MM.1S (cell line): Measurements from ENCODE around the gene GLB1L3.

Experiments used
- CTCF ChIP-seq: fragments of 300-600 bp; sonication (generic); IDR thresholded peaks from 2 replicates; pipeline ENCODE4 v1.5.1; 2016; ENCODE audit warnings: antibody characterized with exemption, low read length, mixed read lengths
- EZH2 ChIP-seq: fragments of 300-600 bp; sonication (generic); optimal IDR thresholded peaks from 2 replicates; pipeline ENCODE3; 2017; ENCODE audit warnings: low read depth, mild to moderate bottlenecking, antibody characterized with exemption, low read length, mixed read lengths
- EZH2phosphoT487 ChIP-seq: fragments of 300-600 bp; sonication (generic); IDR thresholded peaks from 2 replicates; pipeline ENCODE4 v1.6.1; 2018; ENCODE audit warnings: antibody characterized with exemption, low read length

GRCh38 chr11:134246100-134246499, 30.1 kb upstream of the GLB1L3 start:
- no peak for TF ChIP-seq CTCF
- no peak for TF ChIP-seq EZH2
- no peak for TF ChIP-seq EZH2phosphoT487
